Rectal smooth muscle tissue (tissue), 1 donor: ENCODE measurements around the gene CTDSPL.
"Not testable (repeated sequence)": the region's sequence is repeated elsewhere in the genome, so short reads cannot be mapped to it uniquely, and the experiment has no call there.

Experiments used
- H3K27ac ChIP-seq: one replicate; pipeline ENCODE4 v1.7.0; 2013; ENCODE audit warnings: low read depth, low read length, inconsistent platforms
- H3K27me3 ChIP-seq: one replicate; pipeline ENCODE4 v1.7.0; 2013; ENCODE audit warnings: low read length; ENCODE audit not compliant: control insufficient read depth, insufficient read depth
- H3K36me3 ChIP-seq: one replicate; pipeline ENCODE4 v1.7.0; 2013; ENCODE audit warnings: low read length; ENCODE audit not compliant: control insufficient read depth, insufficient read depth
- H3K4me1 ChIP-seq: one replicate; pipeline ENCODE4 v1.7.0; 2013; ENCODE audit warnings: low read length; ENCODE audit not compliant: control insufficient read depth, insufficient read depth
- H3K4me3 ChIP-seq: one replicate; pipeline ENCODE4 v1.7.0; 2013; ENCODE audit warnings: low read length
- H3K9ac ChIP-seq: one replicate; pipeline ENCODE4 v1.7.0; 2013; ENCODE audit warnings: low read length

CTDSPL gene

DNA sequence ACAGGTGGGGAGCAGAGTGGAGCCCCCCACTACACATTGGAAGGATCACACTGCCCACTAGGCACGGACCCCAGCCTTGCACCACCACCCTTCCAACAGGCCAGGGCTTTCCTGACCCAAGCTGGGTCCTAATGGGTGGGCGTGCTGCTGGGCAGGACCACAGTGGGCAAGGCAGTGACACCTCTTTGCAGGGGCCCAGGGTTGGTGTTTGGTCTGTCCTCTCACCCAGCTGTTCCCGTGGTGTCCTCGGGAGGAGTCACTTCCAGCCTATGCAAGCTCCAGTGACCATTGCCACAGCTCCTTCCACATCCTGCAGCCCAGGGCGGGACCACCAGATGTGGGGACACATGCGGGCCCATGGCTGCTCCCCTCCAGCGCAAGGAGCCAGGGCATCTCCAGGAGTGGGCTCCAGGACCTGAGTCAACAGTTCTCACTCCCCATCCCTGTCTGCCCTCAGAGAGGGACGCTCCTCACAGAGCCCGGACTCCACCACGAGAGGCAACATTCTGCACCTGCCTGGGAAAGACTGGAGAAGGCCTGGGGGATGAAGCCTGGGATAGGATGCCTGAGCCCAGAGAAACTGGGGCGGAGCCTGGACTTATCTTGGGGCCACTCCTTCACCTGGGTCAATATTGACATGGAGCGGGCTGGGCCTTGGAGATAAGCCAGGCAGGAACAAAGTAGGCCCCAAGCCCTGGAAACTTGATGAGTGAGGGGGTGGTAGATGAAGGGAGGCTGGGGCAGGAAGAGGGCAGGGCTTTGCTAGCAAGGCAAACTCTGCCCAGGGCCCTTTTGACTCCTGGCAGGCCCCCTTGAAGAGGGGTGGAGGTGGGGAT, 125.0 kb downstream of the CTDSPL start:
- Histone ChIP-seq H3K27ac (no peak overlapping the region), H3K4me1 (no peaks in the 10 kb centered on the region), H3K36me3 (peaks cover 16% of the 10 kb centered on the region), H3K9ac (no peak overlapping the region), H3K27me3 (no peaks in the 10 kb centered on the region), H3K4me3 (peak overlapping the region; percentile 22)

DNA sequence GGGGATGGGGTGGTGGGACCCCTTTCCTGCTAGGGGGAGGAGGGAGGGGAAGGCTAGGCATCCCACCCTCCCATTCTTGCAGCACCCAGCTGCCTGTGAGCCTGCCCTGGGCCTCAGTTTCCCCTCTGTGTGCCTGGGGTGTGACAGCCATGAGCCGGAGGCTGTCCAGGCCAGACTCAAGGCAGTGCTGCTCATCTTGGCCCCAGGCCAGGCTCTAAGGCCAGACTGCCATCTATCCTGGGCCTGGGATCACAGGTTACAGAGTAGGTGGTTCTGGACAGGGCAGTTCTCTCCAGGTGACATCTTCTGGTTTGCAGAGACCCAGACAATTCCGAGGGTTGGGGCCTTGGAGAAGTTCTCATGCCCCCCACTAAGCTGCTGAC, 125.6 kb downstream of the CTDSPL start:
- peak overlapping the region; percentile 0 for H3K9ac ChIP-seq
- no peaks in the 10 kb centered on the region for H3K27me3 ChIP-seq
- no peak overlapping the region for H3K4me3 ChIP-seq
- H3K36me3 ChIP-seq: peaks cover 11% of the 10 kb centered on the region
- H3K27ac ChIP-seq: no peak overlapping the region
- H3K4me1 ChIP-seq: no peaks in the 10 kb centered on the region

DNA sequence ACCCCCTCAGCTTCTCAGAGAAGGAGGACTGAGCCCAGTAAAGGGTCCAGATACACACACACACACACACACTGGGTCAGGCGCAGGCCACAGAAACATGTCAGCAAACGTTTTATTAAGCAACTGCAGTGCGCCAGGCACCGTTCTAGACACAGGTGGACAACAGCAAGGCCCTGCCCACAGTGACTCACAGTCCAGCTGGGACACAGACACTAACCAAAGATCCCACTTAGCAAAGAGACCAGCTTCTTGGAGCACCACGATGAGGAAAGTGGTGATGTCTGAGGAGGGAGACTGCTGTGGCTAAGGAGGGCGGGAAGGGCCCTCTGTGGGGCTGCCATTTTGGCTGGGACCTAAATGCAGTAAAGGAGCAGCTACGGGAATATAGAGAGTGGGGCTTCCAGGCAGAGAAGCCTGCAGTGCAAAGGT, 126.1 kb downstream of the CTDSPL start:
- Histone ChIP-seq H3K27ac (no peak overlapping the region), H3K27me3 (no peaks in the 10 kb centered on the region), H3K4me1 (no peaks in the 10 kb centered on the region), H3K9ac (peak overlapping the region; percentile 0), H3K4me3 (no peak overlapping the region), H3K36me3 (peaks cover 7% of the 10 kb centered on the region)

DNA sequence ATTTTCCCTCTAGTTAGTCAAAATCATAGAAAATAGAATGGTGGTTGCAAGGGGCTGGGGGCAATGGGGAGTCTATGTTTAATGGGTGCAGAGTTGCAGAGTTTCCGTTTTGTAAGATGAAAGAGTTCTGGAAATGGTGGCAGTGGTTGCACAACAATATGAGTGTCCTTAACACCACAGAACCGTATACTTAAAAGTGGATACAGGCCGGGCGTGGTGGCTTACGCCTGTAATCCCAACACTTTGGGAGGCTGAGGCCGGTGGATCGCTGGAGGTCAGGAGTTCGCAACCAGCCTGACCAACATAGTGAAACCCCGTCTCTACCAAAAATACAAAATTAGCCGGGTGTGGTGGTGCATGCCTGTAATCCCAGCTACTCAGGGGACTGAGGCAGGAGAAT, 126.7 kb downstream of the CTDSPL start:
- H3K36me3 ChIP-seq, H3K4me1 ChIP-seq, H3K4me3 ChIP-seq, H3K9ac ChIP-seq, H3K27ac ChIP-seq, H3K27me3 ChIP-seq: not testable (repeated sequence)

DNA sequence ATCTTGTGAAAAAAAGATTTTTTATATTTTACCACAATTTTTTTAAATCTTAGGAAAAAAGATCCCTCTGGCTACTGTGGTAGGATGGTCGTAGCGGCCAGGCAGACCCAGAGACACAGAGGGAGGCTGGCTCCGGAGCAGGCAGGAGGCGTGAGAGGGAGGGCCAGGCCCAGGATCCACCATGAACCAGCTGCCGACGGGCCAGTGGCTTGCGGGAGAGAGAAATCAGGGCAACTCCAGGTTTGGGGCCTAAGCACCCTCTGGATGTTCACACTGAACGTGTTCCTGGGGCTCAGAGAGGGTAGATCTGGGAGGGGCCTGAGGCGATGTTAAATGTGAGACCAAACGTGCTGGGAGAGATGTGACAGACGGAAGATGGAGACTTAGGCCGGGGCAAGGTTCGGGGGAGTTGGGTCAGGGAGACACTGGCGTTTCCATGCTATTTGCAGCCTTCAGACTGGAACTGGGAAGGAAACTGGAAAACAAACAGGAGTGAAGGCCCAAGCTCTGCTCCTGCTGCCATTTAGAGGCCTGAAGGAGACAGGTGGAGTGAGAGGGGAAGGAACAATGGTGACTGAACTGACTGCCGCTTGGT, 127.3 kb downstream of the CTDSPL start:
- Histone ChIP-seq H3K9ac (no peak overlapping the region), H3K4me1 (peaks cover 3% of the 10 kb centered on the region), H3K27me3 (no peaks in the 10 kb centered on the region), H3K4me3 (no peak overlapping the region), H3K27ac (no peak overlapping the region), H3K36me3 (peaks cover 2% of the 10 kb centered on the region)

DNA sequence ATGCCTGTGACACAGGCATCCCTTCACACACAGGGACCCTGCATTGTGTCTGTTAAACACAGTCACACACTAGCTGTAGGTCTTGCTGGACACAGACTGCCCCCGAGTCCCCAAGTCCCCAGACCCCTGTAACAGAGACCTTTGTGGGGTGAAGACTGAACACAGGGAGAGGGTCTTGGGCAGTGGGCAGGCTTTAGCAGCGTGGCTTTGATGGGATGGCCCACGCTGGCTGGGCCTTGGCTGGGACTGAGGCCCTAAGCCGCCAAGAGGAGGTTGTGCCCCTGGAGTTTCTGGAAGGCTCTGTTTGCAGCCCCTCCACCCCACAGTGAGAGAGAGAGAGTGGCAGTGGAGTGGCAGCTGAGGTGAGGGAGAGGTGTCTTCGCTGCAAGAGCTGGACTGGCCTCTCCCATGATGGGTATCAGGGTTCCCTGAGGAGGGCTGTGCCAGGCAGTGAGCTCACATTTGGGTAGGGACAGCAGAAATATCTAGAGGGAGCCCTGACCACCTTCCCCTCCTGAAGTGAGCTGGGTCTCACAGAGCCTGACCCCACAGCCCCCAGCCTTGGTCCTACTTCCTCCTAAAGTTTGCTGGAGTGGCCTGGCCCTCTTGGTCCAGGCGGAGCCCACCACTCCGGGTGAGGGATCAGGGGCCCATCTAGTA, 128.3 kb downstream of the CTDSPL start:
- peaks cover 3% of the 10 kb centered on the region for H3K4me1 ChIP-seq
- no peak overlapping the region for H3K9ac ChIP-seq
- H3K4me3 ChIP-seq: no peak overlapping the region
- peaks cover 2% of the 10 kb centered on the region for H3K36me3 ChIP-seq
- H3K27ac ChIP-seq: no peak overlapping the region
- H3K27me3 ChIP-seq: no peaks in the 10 kb centered on the region

DNA sequence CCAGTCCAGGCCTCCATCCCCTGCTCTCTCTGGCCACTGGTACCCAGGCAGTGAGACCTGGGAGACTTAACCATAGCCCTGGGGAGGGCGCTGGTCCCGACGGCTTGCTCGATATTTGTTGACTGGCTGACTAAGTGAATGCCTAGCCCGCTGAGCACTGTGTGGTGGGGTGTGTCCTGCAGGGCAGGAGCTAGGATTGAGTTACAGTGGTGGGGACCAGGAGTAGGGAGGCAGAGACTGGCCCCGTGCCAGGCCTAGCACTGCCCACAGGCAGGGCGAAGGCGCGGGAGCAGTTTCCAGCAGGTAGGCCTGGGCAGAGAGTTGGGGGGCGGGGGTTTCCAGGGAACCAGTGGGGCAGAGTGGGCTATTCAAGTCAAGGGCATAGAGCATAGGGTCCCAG, 128.8 kb downstream of the CTDSPL start, which contains the start of gene VILL:
TSS of gene VILL (plus strand) at position 260 of the 400 bp plus-strand sequence. CDS start 2,887 bp downstream, outside the sequence.
- no peak within 1 kb of the TSS for H3K27ac ChIP-seq
- H3K4me1 ChIP-seq: peaks cover 3% of the 10 kb centered on the region
- H3K9ac ChIP-seq: peak within 1 kb of the TSS; percentile 57

DNA sequence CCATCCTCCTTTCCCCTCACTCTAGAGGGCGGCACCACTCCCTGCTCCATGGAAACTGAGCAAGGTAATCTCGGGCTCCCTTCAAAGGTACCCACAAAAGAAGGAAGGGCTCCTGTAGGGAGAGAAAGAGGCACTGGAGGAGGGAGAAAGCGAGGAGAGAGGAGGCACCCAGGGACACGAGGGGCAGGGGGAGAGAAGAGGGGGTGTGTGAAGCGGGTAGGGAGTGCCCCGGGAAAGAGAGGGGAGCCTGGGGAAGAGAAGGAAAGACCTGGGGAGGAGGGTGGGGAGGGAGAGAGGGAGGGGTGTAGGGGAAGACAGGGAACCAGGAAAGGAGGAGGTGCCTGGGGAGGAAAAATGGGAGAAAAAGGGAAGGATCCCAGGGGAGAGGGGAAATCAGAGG, 129.4 kb downstream of the CTDSPL start:
- H3K36me3 ChIP-seq: peaks cover 5% of the 10 kb centered on the region
- H3K4me3 ChIP-seq: peak overlapping the region; percentile 44
- H3K27ac ChIP-seq: no peak overlapping the region

More for the DNA sequence above, 128.8 kb downstream of the CTDSPL start, which contains the start of gene VILL:
- Histone ChIP-seq H3K27me3 (no peaks in the 10 kb centered on the region), H3K4me3 (peak within 1 kb of the TSS; percentile 44), H3K36me3 (peaks cover 4% of the 10 kb centered on the region)

DNA sequence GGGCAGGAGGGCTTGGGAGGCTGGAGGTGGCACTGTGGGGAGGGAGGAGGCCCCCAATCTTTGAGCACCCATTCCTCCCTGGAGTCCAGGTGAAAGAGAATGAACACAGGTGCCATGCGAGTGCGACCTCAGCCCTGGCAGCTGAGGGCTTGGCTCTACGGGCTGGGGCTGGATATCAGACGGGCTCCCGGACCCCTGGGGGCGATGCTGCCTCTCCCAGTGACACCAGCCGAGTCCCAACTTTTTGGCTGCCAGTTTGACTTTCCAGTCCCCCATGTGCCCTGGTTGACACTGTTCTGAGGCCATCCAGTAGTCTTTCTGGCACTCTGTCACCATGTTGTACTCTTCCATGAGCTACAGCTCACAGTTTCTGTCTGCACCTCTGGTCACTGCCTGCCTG, 130.1 kb downstream of the CTDSPL start:
- no peak overlapping the region for H3K27ac ChIP-seq
- H3K9ac ChIP-seq: peak overlapping the region; percentile 58
- peaks cover 3% of the 10 kb centered on the region for H3K4me1 ChIP-seq
- H3K4me3 ChIP-seq: peak overlapping the region; percentile 44
- H3K27me3 ChIP-seq: no peaks in the 10 kb centered on the region
- peaks cover 5% of the 10 kb centered on the region for H3K36me3 ChIP-seq

More for the DNA sequence above, 129.4 kb downstream of the CTDSPL start:
- peaks cover 3% of the 10 kb centered on the region for H3K4me1 ChIP-seq
- peak overlapping the region; percentile 57 for H3K9ac ChIP-seq
- H3K27me3 ChIP-seq: no peaks in the 10 kb centered on the region

DNA sequence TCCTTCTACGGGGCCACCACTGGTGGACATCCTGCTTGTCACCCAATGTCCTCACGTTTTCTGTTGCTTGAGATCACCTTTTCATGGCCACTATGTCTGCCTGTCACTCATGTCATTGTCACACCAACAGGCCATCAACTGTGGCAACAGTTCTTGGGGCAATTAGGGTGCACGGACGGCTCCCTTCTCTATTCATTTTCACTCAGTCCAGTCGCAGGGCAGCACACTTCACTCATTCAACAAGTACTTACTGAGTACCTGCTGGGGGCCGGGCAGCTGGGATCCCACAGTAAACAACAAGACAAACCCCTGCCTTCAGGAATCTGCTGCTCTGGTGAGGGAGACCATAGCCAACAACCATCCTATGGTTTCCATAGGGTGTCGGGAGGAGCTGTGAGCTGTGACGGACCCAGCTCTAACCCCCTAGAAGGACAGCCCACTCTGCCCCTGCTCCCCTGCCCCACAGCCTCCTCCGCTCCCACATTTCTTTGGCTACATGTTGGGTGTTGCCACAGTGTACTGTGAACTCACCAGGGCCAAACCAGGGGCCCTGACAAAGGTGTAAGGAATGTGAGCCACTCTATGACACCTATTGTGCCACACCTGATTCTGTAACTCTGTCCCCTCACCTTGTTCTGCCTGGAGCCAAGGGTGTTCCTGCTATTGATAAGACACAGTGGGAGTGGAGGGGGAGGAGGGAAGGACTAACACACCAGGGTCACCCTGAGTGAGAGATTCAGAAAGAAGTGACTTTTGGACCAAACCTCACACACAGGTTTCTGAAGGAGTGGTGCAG, 130.8 kb downstream of the CTDSPL start:
- peak overlapping the region; percentile 44 for H3K4me3 ChIP-seq
- H3K27ac ChIP-seq: no peak overlapping the region
- peaks cover 3% of the 10 kb centered on the region for H3K4me1 ChIP-seq
- H3K27me3 ChIP-seq: no peaks in the 10 kb centered on the region
- peak overlapping the region; percentile 58 for H3K9ac ChIP-seq
- peaks cover 5% of the 10 kb centered on the region for H3K36me3 ChIP-seq

DNA sequence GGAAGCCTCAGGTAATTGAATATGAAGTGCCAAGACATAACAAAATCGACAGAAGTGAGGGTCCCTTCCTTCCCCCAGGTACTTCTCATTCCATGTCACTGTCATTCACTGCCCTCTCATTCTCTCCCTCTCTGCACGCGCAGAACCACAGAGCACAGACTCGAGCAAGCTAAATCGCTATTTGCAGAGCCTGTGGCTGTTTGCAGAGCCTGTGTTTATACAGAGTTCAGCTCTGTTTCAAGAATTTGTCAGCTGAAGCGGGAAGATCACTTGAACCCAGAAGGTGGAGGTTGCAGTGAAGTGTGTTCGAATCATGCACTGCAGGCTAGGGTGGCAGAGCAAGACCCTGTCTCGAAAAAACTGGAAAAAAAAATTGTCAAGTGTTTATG, 131.4 kb downstream of the CTDSPL start:
- Histone ChIP-seq H3K4me1 (peaks cover 4% of the 10 kb centered on the region), H3K27ac (no peak overlapping the region), H3K36me3 (peaks cover 5% of the 10 kb centered on the region), H3K9ac (no peak overlapping the region), H3K27me3 (no peaks in the 10 kb centered on the region), H3K4me3 (peak overlapping the region; percentile 71)

DNA sequence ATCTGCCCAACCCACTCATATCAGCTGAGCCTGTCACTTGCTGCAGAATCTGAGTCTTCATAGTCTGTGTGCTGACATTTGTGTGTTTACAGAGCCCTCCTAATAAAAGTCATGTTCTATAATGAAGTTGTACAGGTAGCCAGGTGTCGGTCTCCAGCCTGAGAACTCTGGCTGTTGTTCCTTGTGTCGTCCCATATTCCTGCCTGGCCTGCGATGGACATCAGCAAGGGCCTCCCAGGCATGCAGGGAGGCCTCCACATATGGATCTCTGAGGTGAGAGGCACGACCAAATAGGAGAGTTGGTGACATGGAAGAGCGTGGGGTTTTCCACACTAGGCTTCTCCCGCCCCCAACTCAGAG, 131.8 kb downstream of the CTDSPL start:
- no peak overlapping the region for H3K9ac ChIP-seq
- H3K4me1 ChIP-seq: peaks cover 8% of the 10 kb centered on the region
- peak overlapping the region; percentile 71 for H3K4me3 ChIP-seq
- peaks cover 5% of the 10 kb centered on the region for H3K36me3 ChIP-seq
- H3K27ac ChIP-seq: no peak overlapping the region
- H3K27me3 ChIP-seq: no peaks in the 10 kb centered on the region
